GM21528 (cell line): ENCODE data around the gene WNT1.

Experiments
- ATAC-seq: cut with Tn5 transposase; IDR thresholded peaks from one replicate; pipeline ENCODE4 v1.9.1; 2021; ENCODE audit warnings: mild to moderate bottlenecking, moderate library complexity; ENCODE audit not compliant: unreplicated experiment, low FRiP score

The WNT1 gene

GRCh38 chr12:48960834-48961233 lies 17.3 kb upstream of the WNT1 start:
- ATAC-seq, result no peak

GRCh38 chr12:48961331-48961730 lies 16.8 kb upstream of the WNT1 start:
- ATAC-seq, result no peak

- ATAC-seq, result no peak
Measured at GRCh38 chr12:48961801-48962200, 16.3 kb upstream of the WNT1 start.

- no peak for ATAC-seq
Measured at GRCh38 chr12:48965298-48965838, 12.8 kb upstream of the WNT1 start.

GRCh38 chr12:48966177-48966895 lies 11.8 kb upstream of the WNT1 start:
- no peak for ATAC-seq

GRCh38 chr12:48967991-48968390 lies 10.1 kb upstream of the WNT1 start:
- no peak for ATAC-seq

GRCh38 chr12:48968467-48968866 lies 9.7 kb upstream of the WNT1 start:
- ATAC-seq, result no peak

GRCh38 chr12:48969160-48969771 lies 8.9 kb upstream of the WNT1 start:
- no peak for ATAC-seq

- no peak for ATAC-seq
Measured at GRCh38 chr12:48969833-48970701, 8.1 kb upstream of the WNT1 start.

- ATAC-seq, result no peak
Measured at GRCh38 chr12:48970702-48971334, 7.3 kb upstream of the WNT1 start.

GRCh38 chr12:48972213-48972951 lies 5.7 kb upstream of the WNT1 start:
- ATAC-seq, result no peak

- no peak for ATAC-seq
Measured at GRCh38 chr12:48972952-48973483, 5.1 kb upstream of the WNT1 start.

- no peak for ATAC-seq
Measured at GRCh38 chr12:48973531-48973930, 4.6 kb upstream of the WNT1 start.

- ATAC-seq, result no peak
Measured at GRCh38 chr12:48973941-48974673, 4.0 kb upstream of the WNT1 start.

GRCh38 chr12:48977290-48978281 lies 536 bp upstream of the WNT1 start:
- no peak for ATAC-seq

GRCh38 chr12:48978741-48979601 lies 849 bp downstream of the WNT1 start:
- ATAC-seq, result no peak
